Vein endothelial cell (primary cell): ENCODE data around the gene TULP3. TPM values are rescaled to one million over a fixed set of nuclear protein-coding genes. Genes with fewer than 3 reads are reported as not detected.

Experiments
- small RNA-seq: library from RNA; depleted of rRNA; stranded (forward); fragments of <200 nt; gene quantifications from one replicate; pipeline ENCODE3, GENCODE V24; 2012
- total RNA-seq: library from RNA; depleted of rRNA; stranded (reverse); fragments of >200 nt; gene quantifications from 2 replicates; pipeline ENCODE4 v1.2.3, GENCODE V29; 2012

Gene TULP3
- 25.5 and 30.5 TPM in 2 replicates for total RNA-seq

DNA sequence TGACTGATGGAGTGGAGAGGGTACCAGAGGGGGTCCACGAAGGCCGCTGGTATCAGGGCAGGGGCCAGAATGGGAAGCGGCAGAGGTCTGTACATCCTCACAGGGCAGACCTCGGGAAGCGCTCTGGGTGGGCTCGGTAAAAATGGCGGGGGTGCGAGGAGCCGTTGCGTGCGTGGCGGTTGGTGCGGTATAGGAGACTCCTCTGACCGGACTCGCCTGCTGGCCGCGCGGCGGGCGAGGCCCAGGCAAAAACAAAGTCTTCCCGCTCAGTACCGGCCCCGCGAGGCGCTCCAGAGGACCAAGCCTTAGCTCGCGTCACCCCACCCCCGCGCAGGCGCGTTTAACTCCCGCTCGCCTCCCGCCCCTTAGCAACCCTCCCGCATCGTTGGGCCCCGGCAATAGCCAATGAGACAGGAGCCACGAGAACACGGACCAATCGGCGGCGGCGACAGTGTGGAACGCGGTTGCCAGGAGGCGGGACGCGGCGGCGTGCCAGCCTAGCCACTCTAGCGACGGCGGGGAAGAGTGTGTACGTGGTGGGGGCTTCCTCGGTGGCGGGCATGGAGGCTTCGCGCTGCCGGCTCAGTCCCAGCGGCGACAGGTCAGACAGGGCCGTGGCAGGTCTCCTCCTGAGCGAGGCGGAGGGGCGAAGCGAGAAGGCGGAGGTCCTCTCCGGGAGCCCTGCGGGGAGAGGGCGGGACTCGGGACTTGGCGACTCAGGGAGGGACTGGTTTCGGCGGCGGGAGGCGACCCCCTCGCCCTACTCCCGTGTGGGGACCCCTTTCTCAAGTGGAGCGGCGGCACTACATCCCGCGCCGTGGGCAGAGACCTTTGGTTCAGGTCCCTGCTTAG lies at the start of gene TULP3:
Gene TULP3, plus strand, starts transcription at position 504 of the 852 bp plus-strand sequence. Its CDS starts 57 bp downstream, at position 561.

GRCh38 chr12:2857021-2857431 lies 33.7 kb upstream of the TULP3 start, which contains the start of gene TEX52:
TSS of gene TEX52 (minus strand) at chr12:2857039. CDS start at chr12:2857026, 13 bp downstream.

DNA sequence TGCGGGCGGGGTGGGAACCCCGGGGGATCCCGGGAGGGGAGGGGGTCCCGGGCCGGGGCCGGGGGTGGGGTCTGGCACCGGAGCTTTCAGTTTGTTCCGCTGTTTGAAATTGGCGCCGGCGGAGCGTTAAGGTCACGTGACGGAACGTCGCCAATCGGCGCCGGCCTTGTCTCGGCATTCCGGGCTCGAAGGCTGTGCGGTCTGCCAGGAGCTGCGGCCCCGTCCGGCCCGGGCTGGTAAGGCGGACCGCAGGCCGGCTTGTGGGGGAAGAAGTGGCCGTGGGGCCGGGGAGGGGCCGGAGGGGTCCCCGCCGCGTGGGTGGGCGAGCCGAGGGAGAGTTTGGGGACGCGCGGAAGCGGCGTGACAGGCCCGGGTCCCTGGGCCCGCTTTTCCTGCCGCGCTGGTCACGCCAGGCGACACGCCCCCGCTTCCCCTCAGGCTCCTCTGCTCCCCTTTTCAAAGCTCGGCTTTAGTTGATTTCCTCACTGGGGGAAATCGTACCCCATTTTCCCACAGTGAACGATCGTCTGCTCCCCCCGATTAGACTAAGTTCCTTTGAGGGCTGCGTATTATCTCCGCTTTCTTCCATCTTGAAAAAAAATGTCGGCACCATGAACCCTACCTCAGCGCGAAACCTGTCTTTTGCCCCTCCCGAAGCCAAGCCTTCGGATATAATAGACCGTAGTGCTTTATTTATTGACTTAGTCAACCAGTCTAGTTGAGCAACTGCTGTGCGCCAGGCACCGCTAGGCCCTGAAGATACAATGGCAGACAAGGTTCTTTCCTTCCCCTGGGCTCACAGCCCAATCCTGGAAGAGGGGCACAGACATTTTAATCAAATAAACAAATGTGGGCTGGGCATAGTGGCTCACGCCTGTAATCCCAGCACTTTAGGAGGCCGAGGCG lies 13.4 kb upstream of the TULP3 start, which contains the start of the genes FOXM1 and RHNO1:
Gene FOXM1, minus strand, starts transcription at position 128 of the 906 bp plus-strand sequence. CDS start 2,696 bp downstream, outside the sequence.
Gene RHNO1, plus strand, starts transcription at position 177 of the 906 bp plus-strand sequence. CDS start 8,144 bp downstream, outside the sequence.

GRCh38 chr12:2959192-2959504 lies 68.5 kb downstream of the TULP3 start, which contains the start of gene TEAD4:
TSS of gene TEAD4 (plus strand) at chr12:2959397.

Small RNA genes lying within 50 kb of the gene (small RNA-seq; reads per million reads assigned to genes)
- gene RNU6-1315P = 0.13 reads per million

Other genes with a start within 250 kb of the TULP3 start
- 45.7 and 49.3 TPM in 2 replicates for gene FKBP4, start 95.9 kb upstream of the TULP3 start, total RNA-seq
- 18.9 and 20.2 TPM in 2 replicates for gene ITFG2, start 78.2 kb upstream of the TULP3 start, total RNA-seq
- not detected in 2 replicates for gene NRIP2, start 55.9 kb upstream of the TULP3 start, total RNA-seq
- gene TEX52, start 33.9 kb upstream of the TULP3 start, total RNA-seq = not detected in 2 replicates
- 15.0 and 23.0 TPM in 2 replicates for gene FOXM1, start 13.7 kb upstream of the TULP3 start, total RNA-seq
- gene RHNO1, start 13.7 kb upstream of the TULP3 start, total RNA-seq = 23.8 and 30.9 TPM in 2 replicates
- gene TEAD4, start 68.5 kb downstream of the TULP3 start, total RNA-seq = 43.1 and 49.4 TPM in 2 replicates
- 71.5 and 79.3 TPM in 2 replicates for gene TSPAN9, start 186.5 kb downstream of the TULP3 start, total RNA-seq